Osteoblast (primary cell): ENCODE data around the gene ATP2A3. TPM values are rescaled to one million over a fixed set of nuclear protein-coding genes. Genes with fewer than 3 reads are reported as not detected.

ENCODE experiments used
- DNase-seq: peaks from one replicate; pipeline ENCODE4 v3.0.0; 2011; ENCODE audit warnings: low spot score, mixed read lengths; ENCODE audit not compliant: insufficient read length; ENCODE audit errors: missing footprints
- H2AFZ ChIP-seq: 2 replicates; pipeline ENCODE4 v1.6.0; 2011; ENCODE audit warnings: mild to moderate bottlenecking, low read length
- H3K27ac ChIP-seq: 2 replicates; pipeline ENCODE4 v1.5.1; 2011; ENCODE audit warnings: mild to moderate bottlenecking, low read depth, low read length, moderate library complexity
- H3K27me3 ChIP-seq: 2 replicates; pipeline ENCODE4 v1.6.0; 2012; ENCODE audit warnings: mild to moderate bottlenecking, control low read depth, inconsistent platforms, low read length, moderate library complexity; ENCODE audit not compliant: insufficient read depth
- H3K36me3 ChIP-seq: 2 replicates; pipeline ENCODE4 v1.5.1; 2011; ENCODE audit warnings: mild to moderate bottlenecking, low read length, control low read depth, moderate library complexity; ENCODE audit not compliant: insufficient read depth
- H3K4me1 ChIP-seq: 2 replicates; pipeline ENCODE4 v1.5.1; 2011; ENCODE audit warnings: mild to moderate bottlenecking, low read length, control low read depth, moderate library complexity; ENCODE audit not compliant: insufficient read depth
- H3K4me2 ChIP-seq: 2 replicates; pipeline ENCODE4 v1.6.0; 2011; ENCODE audit warnings: mild to moderate bottlenecking, low read length; ENCODE audit not compliant: insufficient read depth
- H3K4me3 ChIP-seq: fragments of 200-600 bp; sonication (generic); 3 replicates; pipeline ENCODE4 v1.5.1; 2012; ENCODE audit warnings: mild to moderate bottlenecking, low read length, inconsistent platforms; ENCODE audit not compliant: insufficient read depth
- H3K79me2 ChIP-seq: 2 replicates; pipeline ENCODE4 v1.6.0; 2012; ENCODE audit warnings: mild to moderate bottlenecking, low read length, control low read depth, inconsistent platforms; ENCODE audit not compliant: insufficient read depth
- H3K9me3 ChIP-seq: 2 replicates; pipeline ENCODE4 v1.5.1; 2011; ENCODE audit warnings: low read depth, low read length, control low read depth
- H4K20me1 ChIP-seq: 2 replicates; pipeline ENCODE4 v1.6.0; 2012; ENCODE audit warnings: mild to moderate bottlenecking, low read length, control low read depth; ENCODE audit not compliant: insufficient read depth
- total RNA-seq: library from RNA; depleted of rRNA; stranded (reverse); fragments of >200 nt; gene quantifications from 2 replicates; pipeline ENCODE4 v1.2.3, GENCODE V29; 2012
- TF ChIP-seq, protein P1 (sequence below): IDR thresholded peaks from 2 replicates; pipeline ENCODE4 v1.5.1; 2011; ENCODE audit warnings: mild to moderate bottlenecking, low read depth, low read length, moderate library complexity; ENCODE audit errors: extremely low read depth

Gene ATP2A3
- total RNA-seq, 1 donor: 1.4 TPM

DNA sequence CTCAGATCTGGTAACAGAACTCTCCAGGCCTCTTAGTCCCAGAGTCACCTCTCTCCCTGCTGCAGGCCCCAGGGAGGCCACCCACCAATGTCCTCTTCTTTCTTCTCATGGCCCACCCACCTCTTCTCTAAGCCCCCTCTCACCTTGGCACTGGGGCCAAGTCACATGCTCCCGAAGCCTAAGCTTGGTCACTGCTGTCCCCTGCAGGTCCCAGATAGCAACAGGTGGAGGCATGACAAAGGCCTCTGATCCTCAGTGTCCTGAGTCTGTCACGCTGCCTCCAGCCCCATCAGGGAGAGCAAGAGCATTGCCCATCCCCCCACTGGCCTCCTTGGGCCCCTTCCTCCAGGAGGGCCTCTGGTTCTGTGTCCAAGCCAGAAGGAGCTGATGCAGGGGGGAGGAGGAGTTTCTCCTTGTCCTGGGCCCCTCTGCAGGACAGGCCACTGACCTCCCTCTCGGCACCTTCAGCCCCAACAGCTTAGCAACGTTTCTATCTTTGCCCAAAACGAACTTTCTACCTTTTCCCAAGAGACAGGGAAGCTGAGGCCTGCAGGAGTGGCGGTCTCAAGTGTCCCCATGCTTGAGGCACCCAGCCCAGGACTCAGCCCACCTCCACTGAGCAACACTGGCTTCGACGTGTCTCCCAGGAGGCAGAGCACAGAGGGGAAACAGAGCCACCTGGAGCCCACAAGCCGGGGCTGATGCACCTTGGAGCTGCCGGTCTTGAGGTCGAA lies 56.6 kb downstream of the ATP2A3 start:
- H2AFZ ChIP-seq: no peak overlapping the region
- no peak overlapping the region for H3K27ac ChIP-seq
- DNase-seq: no peak
- no peak overlapping the region for H3K4me3 ChIP-seq
- H4K20me1 ChIP-seq: no peaks in the 10 kb centered on the region
- H3K4me1 ChIP-seq: no peaks in the 10 kb centered on the region
- H3K9me3 ChIP-seq: no peaks in the 10 kb centered on the region
- no peaks in the 10 kb centered on the region for H3K36me3 ChIP-seq
- no peaks in the 10 kb centered on the region for H3K79me2 ChIP-seq
- H3K4me2 ChIP-seq: no peak overlapping the region
- no peaks in the 10 kb centered on the region for H3K27me3 ChIP-seq
- TF ChIP-seq, protein P1, sequence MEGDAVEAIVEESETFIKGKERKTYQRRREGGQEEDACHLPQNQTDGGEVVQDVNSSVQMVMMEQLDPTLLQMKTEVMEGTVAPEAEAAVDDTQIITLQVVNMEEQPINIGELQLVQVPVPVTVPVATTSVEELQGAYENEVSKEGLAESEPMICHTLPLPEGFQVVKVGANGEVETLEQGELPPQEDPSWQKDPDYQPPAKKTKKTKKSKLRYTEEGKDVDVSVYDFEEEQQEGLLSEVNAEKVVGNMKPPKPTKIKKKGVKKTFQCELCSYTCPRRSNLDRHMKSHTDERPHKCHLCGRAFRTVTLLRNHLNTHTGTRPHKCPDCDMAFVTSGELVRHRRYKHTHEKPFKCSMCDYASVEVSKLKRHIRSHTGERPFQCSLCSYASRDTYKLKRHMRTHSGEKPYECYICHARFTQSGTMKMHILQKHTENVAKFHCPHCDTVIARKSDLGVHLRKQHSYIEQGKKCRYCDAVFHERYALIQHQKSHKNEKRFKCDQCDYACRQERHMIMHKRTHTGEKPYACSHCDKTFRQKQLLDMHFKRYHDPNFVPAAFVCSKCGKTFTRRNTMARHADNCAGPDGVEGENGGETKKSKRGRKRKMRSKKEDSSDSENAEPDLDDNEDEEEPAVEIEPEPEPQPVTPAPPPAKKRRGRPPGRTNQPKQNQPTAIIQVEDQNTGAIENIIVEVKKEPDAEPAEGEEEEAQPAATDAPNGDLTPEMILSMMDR: peak; percentile 11

DNA sequence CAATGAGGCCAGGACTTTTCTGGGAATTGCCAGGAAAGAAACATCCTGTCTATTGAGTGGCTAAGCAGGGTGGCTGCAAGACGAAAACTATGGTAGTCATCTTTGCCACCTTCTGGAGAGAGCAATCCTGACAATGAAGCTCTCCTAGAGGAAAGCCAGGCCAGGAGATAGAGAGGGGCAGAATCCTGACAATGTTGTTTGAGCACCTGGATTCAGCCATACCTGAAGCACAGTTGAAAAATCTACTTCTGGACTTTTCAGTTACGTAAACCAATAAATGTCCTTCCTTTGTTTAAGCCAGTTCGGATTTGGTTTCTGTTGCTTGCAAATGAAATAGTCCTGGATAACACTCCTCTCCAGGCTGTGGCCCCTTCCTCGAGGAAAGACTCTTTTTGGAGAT lies 57.4 kb downstream of the ATP2A3 start:
- no peak for DNase-seq
- H3K4me3 ChIP-seq: no peak overlapping the region
- H3K27ac ChIP-seq: no peak overlapping the region
- no peak overlapping the region for H2AFZ ChIP-seq
- H4K20me1 ChIP-seq: no peaks in the 10 kb centered on the region
- no peak overlapping the region for H3K4me2 ChIP-seq
- H3K9me3 ChIP-seq: no peaks in the 10 kb centered on the region
- TF ChIP-seq, protein P1: no peak
- no peaks in the 10 kb centered on the region for H3K36me3 ChIP-seq
- H3K27me3 ChIP-seq: no peaks in the 10 kb centered on the region
- no peaks in the 10 kb centered on the region for H3K4me1 ChIP-seq
- H3K79me2 ChIP-seq: no peaks in the 10 kb centered on the region

DNA sequence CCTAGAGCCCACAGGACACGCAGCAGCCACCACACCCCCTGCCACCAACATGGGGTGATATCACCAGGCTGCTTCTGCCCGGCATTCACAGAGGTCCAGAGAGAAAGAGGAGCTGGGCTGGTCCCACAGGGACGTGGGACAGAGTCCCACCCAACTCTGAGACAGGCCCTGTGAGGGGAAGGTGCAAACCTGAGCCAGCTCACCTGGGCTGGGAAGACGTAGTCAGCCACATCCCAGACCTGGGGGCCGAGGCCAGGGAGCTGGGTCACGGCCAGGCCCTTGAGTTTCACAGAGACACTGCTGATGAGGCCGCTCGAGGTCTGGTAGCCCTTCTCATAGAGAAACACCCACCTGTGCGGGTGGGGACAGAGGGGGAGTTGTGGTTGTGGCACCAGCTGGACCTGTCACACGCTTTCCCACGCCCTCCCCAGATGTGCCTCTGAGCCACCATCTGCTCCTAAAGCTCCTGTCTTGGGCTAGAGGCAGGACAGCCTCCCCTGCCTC lies 59.2 kb downstream of the ATP2A3 start:
- no peaks in the 10 kb centered on the region for H4K20me1 ChIP-seq
- no peak overlapping the region for H3K4me2 ChIP-seq
- H3K9me3 ChIP-seq: no peaks in the 10 kb centered on the region
- H3K27ac ChIP-seq: no peak overlapping the region
- H3K4me1 ChIP-seq: no peaks in the 10 kb centered on the region
- TF ChIP-seq, protein P1: no peak
- no peaks in the 10 kb centered on the region for H3K79me2 ChIP-seq
- no peak overlapping the region for H2AFZ ChIP-seq
- no peak overlapping the region for H3K4me3 ChIP-seq
- H3K36me3 ChIP-seq: no peaks in the 10 kb centered on the region
- no peaks in the 10 kb centered on the region for H3K27me3 ChIP-seq
- DNase-seq: no peak

DNA sequence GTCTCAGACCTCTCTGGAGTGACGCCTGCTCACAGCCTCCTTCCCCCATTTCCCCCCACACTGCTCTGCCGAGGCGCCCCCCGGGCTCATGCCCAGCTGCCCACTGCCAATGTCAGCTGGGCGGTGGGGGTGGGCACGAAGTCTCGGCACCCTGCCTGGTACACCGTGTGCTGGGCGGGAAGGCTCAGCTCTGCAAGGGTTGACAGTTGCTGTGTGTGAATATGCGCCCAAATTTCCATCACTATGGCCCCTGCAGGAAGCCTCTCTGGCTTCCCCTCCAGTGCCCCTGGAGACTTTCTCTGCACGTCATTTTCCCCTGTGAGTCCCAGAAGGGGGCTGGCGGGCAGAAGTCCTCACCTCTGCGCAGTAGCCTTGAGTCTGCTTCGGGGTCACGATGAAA lies 59.7 kb downstream of the ATP2A3 start:
- H4K20me1 ChIP-seq: no peaks in the 10 kb centered on the region
- no peak overlapping the region for H3K4me2 ChIP-seq
- H3K4me3 ChIP-seq: no peak overlapping the region
- H3K27me3 ChIP-seq: no peaks in the 10 kb centered on the region
- no peaks in the 10 kb centered on the region for H3K36me3 ChIP-seq
- no peaks in the 10 kb centered on the region for H3K9me3 ChIP-seq
- H3K27ac ChIP-seq: no peak overlapping the region
- H3K79me2 ChIP-seq: no peaks in the 10 kb centered on the region
- TF ChIP-seq, protein P1: no peak
- H3K4me1 ChIP-seq: no peaks in the 10 kb centered on the region
- no peak overlapping the region for H2AFZ ChIP-seq
- DNase-seq: no peak
